HG03439 (cell line): Measurements from ENCODE around the gene SLC2A9.

ENCODE experiments used
- ATAC-seq: cut with Tn5 transposase; IDR thresholded peaks from one replicate; pipeline ENCODE4 v1.9.1; 2021; ENCODE audit warnings: mild to moderate bottlenecking, moderate library complexity; ENCODE audit not compliant: unreplicated experiment

Gene SLC2A9

GRCh38 chr4:10022346-10023049 lies 1.2 kb upstream of the SLC2A9 start:
- ATAC-seq: no peak

GRCh38 chr4:10021653-10022023 lies 341 bp upstream of the SLC2A9 start:
- ATAC-seq: no peak

- ATAC-seq: no peak
Measured at GRCh38 chr4:10020106-10020505, 1.2 kb downstream of the SLC2A9 start.

- ATAC-seq: no peak
Measured at GRCh38 chr4:10019521-10020051, 1.7 kb downstream of the SLC2A9 start.

- ATAC-seq: peak; percentile 94
Measured at GRCh38 chr4:10018818-10019461, 2.4 kb downstream of the SLC2A9 start.

GRCh38 chr4:10017037-10017893 lies 4.0 kb downstream of the SLC2A9 start:
- no peak for ATAC-seq

GRCh38 chr4:10016169-10016568 lies 5.1 kb downstream of the SLC2A9 start:
- ATAC-seq: no peak

- ATAC-seq: no peak
Measured at GRCh38 chr4:10015140-10015753, 6.0 kb downstream of the SLC2A9 start.

- peak; percentile 73 for ATAC-seq
Measured at GRCh38 chr4:10013722-10014121, 7.6 kb downstream of the SLC2A9 start.

GRCh38 chr4:10011885-10012284 lies 9.4 kb downstream of the SLC2A9 start:
- ATAC-seq: no peak

GRCh38 chr4:10011277-10011676 lies 10.0 kb downstream of the SLC2A9 start:
- ATAC-seq: no peak

GRCh38 chr4:10009861-10010500 lies 11.3 kb downstream of the SLC2A9 start:
- ATAC-seq: no peak

GRCh38 chr4:10008609-10009005 lies 12.7 kb downstream of the SLC2A9 start:
- no peak for ATAC-seq

GRCh38 chr4:10007793-10008608 lies 13.3 kb downstream of the SLC2A9 start:
- ATAC-seq: peak; percentile 51

GRCh38 chr4:10007436-10007740 lies 13.9 kb downstream of the SLC2A9 start:
- ATAC-seq: peak; percentile 41

GRCh38 chr4:10006601-10007435 lies 14.5 kb downstream of the SLC2A9 start:
- ATAC-seq: peak; percentile 9

- ATAC-seq: no peak
Measured at GRCh38 chr4:10006231-10006600, 15.1 kb downstream of the SLC2A9 start.

GRCh38 chr4:10005632-10006031 lies 15.7 kb downstream of the SLC2A9 start:
- no peak for ATAC-seq

- ATAC-seq: peak; percentile 42
Measured at GRCh38 chr4:10003666-10004065, 17.6 kb downstream of the SLC2A9 start.
